Skin of body (tissue), 2 donors: Measurements from ENCODE around the gene TLCD5. TPM values are rescaled to one million over a fixed set of nuclear protein-coding genes. Genes with fewer than 3 reads are reported as not detected.

Experiments used
- DNase-seq: peaks from one replicate; lab custom pipeline; 2025; lab: John Stamatoyannopoulos, UW
- total RNA-seq: library from RNA; depleted of rRNA; stranded (reverse); fragments of >200 nt; gene quantifications from one replicate; pipeline ENCODE4 v1.2.3, GENCODE V29; 2014

TLCD5 gene
- 6.7 TPM for total RNA-seq

DNA sequence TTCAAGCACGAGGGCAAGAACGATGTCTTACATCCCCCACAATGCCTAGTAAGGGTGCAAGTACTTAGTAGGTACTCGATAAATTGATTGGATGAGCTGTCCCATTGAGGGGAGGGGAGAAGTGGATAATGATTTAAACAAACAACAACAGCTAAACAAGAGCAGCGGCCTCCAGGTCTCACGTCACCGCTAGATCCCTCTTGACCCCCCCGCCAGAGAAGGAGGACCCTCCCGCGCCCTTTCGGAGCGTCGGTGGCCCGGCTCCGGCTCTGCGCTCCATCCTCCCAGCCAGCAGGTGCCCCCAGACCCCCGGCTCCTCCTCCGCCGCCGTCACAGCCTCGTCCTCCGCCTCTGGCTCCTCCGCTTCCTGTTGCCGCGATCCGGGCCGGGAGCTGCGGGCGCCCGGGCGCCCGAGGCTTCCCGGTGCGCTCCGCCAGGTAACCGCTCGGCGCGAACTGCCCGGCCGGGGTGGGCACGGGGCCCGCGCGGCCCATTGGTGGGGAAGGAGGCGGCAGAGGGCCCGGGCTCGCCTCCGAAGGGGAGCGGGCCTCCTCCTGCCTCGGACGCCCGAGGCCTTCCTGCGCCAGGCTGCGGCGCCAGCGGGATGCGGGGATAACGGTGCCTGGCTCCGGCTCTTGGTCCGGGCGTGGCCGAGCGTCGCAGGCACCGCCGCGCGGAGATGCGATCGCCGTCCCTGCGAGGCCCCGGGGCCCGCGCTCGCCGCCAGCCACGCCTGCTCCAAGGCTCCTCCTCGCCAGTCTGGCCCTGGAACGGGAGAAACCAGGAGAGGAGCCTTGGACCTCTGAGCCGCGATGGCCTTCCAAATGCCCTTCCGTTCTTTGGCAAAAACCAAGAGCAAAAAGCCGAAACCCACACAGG lies at the start of gene TLCD5:
Gene TLCD5, plus strand, starts transcription at position 368 of the 879 bp plus-strand sequence. CDS start 2,143 bp downstream, outside the sequence.
- DNase-seq: peak; percentile 68

DNA sequence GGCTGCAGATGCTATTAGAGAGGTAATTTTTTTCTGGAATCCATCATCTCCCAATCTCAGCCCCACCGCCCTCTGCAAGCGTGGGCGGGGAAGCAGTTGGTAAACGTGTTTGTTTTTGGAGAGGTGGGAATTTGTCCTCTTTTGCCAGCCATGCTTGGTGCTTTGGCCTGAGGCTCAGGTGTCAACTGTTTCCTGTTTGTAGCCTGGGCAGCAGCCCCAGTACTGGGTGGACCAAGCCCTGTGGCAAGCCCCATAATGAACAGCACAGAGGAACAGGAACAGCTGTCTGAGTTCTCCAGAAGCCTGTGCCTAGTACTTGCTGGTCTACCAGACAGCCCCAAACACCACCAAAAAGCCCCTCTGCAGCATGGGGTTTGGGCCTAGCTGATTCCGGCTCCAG lies 45.6 kb upstream of the TLCD5 start:
- DNase-seq: no peak

- no peak for DNase-seq
Observed at GRCh38 chr11:120280600-120281051, 44.5 kb upstream of the TLCD5 start.

DNA sequence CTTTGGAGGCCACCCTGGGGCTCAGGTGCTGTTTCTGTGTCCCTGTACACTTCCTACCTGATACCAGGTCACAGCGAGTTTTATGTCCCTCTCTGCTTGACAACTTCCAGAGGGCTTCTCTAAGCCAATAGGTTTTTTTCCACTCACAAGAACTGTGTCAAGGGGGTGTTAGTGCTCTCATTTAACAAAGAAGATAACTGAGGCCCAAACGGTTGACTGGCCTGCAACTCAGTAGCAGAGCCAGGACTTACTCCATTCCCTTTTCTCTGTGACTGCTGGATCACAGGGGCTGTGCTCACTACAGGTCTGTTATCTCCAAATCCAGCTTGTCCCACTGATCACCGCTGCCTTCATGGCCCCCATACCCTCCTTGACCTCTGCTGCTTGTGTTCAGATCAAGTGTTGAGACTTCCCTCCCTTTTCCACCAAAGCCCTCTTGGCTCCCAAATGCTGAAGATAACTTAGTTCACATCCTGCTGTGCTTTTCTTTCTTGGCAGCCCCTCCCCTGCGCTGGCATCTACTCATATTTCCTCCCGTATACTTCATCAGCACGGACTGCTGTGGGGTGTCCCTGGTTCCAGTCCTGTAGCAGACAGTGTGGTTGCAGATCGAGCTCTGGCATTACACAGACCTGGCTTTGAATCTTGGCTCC lies 43.8 kb upstream of the TLCD5 start:
- DNase-seq: no peak

GRCh38 chr11:120283124-120283523 lies 42.0 kb upstream of the TLCD5 start:
- no peak for DNase-seq

GRCh38 chr11:120284272-120284671 lies 40.8 kb upstream of the TLCD5 start:
- DNase-seq: no peak

DNA sequence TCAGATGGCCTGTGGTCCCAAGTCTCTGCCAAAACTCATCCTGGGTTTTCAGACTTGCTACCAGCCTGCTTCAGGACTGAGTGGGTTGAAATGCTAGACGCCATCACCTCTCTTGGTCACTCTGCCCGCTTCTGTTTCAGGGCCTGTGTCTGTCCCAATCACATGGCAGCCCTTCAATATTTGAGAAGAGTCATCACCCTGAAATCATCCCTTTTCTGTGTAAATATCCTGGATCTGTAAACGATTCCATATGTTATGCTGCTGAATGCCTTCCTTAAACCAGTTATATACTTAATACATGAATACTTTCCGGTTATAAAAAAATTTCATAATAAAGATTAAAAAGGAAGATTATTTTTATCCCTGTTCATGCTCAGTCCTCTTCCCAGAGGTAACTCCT lies 39.8 kb upstream of the TLCD5 start:
- peak; percentile 12 for DNase-seq

GRCh38 chr11:120288021-120288420 lies 37.1 kb upstream of the TLCD5 start:
- no peak for DNase-seq

GRCh38 chr11:120289426-120289825 lies 35.7 kb upstream of the TLCD5 start:
- DNase-seq: no peak

DNA sequence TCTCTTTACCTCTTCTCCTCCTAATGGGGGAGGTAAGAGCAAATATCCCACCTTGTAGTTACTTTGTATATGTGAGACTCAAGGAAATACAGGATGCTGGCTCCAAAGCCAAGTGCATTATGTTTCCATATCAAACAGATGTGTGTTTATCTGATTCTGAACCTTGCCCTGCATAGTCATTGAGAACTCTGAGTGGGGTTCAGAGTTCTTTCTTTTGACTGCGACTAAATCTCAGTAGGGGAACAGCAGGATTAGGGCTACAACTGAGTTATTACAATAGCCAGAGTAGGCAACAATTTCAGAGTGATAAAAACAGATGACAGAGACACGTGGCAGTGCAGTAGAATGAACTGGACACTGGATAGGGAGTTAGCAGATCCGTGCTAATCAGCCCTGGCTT lies 34.1 kb upstream of the TLCD5 start:
- no peak for DNase-seq

- DNase-seq: no peak
Observed at GRCh38 chr11:120293038-120293800, 31.9 kb upstream of the TLCD5 start.

DNA sequence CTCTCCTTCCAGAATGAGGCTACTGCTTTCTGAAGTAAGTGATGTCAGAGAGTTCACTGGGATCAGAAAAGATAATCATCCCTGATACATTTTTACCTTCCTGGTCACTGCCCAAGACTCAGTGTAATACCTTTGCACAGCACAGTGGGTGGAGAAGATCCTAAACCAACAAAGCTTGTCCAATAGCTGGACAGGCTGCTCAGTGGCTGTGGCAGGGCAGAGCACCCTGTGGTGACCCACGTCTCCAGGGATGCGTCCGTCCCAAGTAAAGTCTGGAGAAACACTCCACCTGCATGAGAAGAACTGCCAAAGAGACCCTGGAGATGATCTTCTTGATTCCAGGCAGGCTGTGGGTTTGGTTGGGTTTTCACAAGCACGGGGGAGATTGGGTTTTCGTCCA lies 31.0 kb upstream of the TLCD5 start:
- no peak for DNase-seq

DNA sequence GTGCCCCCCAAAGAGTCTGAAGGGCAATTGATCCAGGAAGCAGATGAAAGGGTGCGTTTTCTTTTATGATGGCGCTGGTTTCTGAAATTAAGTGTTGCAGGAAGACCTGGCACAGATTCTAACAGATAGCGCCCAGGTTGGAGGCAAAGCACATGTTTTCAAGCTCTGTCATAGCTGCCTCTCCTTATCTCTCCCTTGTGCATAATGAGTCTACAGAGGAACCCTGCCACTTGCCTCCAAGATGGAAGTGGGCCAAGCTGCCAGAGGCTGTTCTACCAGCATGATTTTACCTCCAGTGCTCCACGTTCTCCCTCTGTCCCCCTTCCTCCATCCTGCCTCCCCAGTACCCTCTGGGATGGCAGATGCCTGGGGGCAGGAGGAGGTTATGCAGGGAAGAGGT lies 30.0 kb upstream of the TLCD5 start:
- no peak for DNase-seq

GRCh38 chr11:120296554-120296953 lies 28.5 kb upstream of the TLCD5 start:
- DNase-seq: no peak

GRCh38 chr11:120298461-120298860 lies 26.6 kb upstream of the TLCD5 start:
- no peak for DNase-seq

GRCh38 chr11:120302001-120302805 lies 22.9 kb upstream of the TLCD5 start:
- no peak for DNase-seq

- no peak for DNase-seq
Observed at GRCh38 chr11:120303004-120303637, 22.0 kb upstream of the TLCD5 start.

DNA sequence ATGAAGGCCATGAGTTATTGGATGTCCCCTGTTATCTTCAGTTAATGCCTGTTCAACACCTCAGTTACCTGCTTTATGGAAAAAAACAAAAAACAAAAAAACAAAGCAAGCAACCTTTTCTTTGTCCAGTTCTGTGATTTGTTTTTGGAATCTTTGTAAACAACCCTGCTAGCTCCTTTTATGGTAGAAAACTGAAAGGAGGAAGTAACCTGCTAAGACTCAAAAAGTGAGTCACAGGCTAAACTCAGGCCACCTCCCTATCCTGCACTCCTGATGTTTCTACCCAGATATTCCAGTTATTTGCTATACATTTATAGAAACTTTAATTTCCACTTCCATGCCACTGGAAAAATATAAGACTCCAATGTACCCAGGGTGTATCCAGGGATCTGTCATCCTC lies 20.6 kb upstream of the TLCD5 start:
- no peak for DNase-seq

DNA sequence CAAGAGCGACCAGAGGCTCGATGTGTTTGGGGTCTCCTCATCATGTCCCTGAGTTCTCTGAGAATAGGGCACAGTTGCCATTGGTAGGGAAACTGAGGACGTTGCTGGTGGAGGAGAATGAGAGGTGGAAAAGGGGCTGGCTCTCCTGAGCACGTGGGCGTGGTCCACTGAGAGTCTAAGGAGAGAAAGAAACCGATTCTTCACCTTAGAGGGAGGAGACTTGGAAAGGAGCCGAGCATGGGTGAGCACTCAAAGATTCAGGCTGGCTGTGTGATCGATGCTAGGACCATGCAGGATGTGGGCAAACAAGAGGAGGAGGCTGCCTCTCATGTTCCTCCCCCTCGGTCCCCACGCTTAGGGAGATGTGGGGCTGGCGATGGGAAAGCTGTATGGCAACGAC lies 19.8 kb upstream of the TLCD5 start:
- DNase-seq: no peak

GRCh38 chr11:120306519-120307242 lies 18.4 kb upstream of the TLCD5 start:
- DNase-seq: no peak
